Neural cell (in vitro differentiated cells): Measurements from ENCODE around the gene PLCB4. TPM values are rescaled to one million over a fixed set of nuclear protein-coding genes. Genes with fewer than 3 reads are reported as not detected.

Source experiments
- H2AFZ ChIP-seq: fragments of 200-600, 300-800 bp; sonication (generic), shearing (Covaris generic); 2 replicates; pipeline ENCODE4 v1.6.0; 2014; ENCODE audit warnings: low read depth, mild to moderate bottlenecking, antibody characterized with exemption, low read length, moderate library complexity
- H3F3A ChIP-seq: fragments of 200-600 bp; shearing (Covaris generic); 2 replicates; pipeline ENCODE4 v1.6.1; 2016; ENCODE audit warnings: mild to moderate bottlenecking, moderate library complexity, mixed read lengths, antibody characterized with exemption, low read length; ENCODE audit not compliant: insufficient read depth, poor library complexity, severe bottlenecking
- H3K27ac ChIP-seq: fragments of 200-600, 300-800 bp; sonication (generic), shearing (Covaris generic); 2 replicates; pipeline ENCODE4 v1.5.1; 2014; ENCODE audit warnings: mild to moderate bottlenecking, low read length, moderate library complexity
- H3K27me3 ChIP-seq: fragments of 300-800, 200-600 bp; sonication (generic), shearing (Covaris generic); 2 replicates; pipeline ENCODE4 v1.6.0; 2014; ENCODE audit warnings: mild to moderate bottlenecking, low read depth, low read length, moderate library complexity; ENCODE audit not compliant: insufficient read depth
- H3K36me3 ChIP-seq: fragments of 300-800, 200-600 bp; sonication (generic), shearing (Covaris generic); 2 replicates; pipeline ENCODE4 v1.5.1; 2014; ENCODE audit warnings: mild to moderate bottlenecking, antibody characterized with exemption, low read length, moderate library complexity; ENCODE audit not compliant: insufficient read depth
- H3K4me2 ChIP-seq: fragments of 300-800, 200-600 bp; sonication (generic), shearing (Covaris generic); 2 replicates; pipeline ENCODE4 v1.6.0; 2014; ENCODE audit warnings: mild to moderate bottlenecking, low read length
- H3K4me3 ChIP-seq: fragments of 300-800, 200-600 bp; sonication (generic), shearing (Covaris generic); 2 replicates; pipeline ENCODE4 v1.5.1; 2014; ENCODE audit warnings: mild to moderate bottlenecking, low read length, moderate library complexity
- H3K79me2 ChIP-seq: fragments of 200-600 bp; shearing (Covaris generic); replicated peaks from 2 replicates; pipeline ENCODE4 v1.6.0; 2014; ENCODE audit warnings: mild to moderate bottlenecking, low read length, moderate library complexity; ENCODE audit not compliant: insufficient read depth
- H3K9ac ChIP-seq: fragments of 300-800, 200-600 bp; sonication (generic), shearing (Covaris generic); 2 replicates; pipeline ENCODE4 v1.6.1; 2016; ENCODE audit warnings: mild to moderate bottlenecking, low read length, mixed read lengths
- H3K9me2 ChIP-seq: fragments of 200-600 bp; shearing (Covaris generic); 2 replicates; pipeline ENCODE4 v1.6.1; 2016; ENCODE audit warnings: mild to moderate bottlenecking, low read length, mixed read lengths; ENCODE audit not compliant: insufficient read depth
- H3K9me3 ChIP-seq: fragments of 200-600, 300-800 bp; sonication (generic), shearing (Covaris generic); 2 replicates; pipeline ENCODE4 v1.6.1; 2016; ENCODE audit warnings: mild to moderate bottlenecking, mixed run types, low read length, moderate library complexity, mixed read lengths
- H4K20me1 ChIP-seq: fragments of 200-600 bp; shearing (Covaris generic); 2 replicates; pipeline ENCODE4 v1.6.1; 2016; ENCODE audit warnings: mild to moderate bottlenecking, mixed run types; ENCODE audit not compliant: insufficient read depth
- CTCF ChIP-seq: fragments of 450-650 bp; IDR thresholded peaks from 2 replicates; pipeline ENCODE4 v1.5.1; 2014; ENCODE audit warnings: antibody characterized with exemption, mild to moderate bottlenecking, moderate library complexity; ENCODE audit not compliant: poor library complexity, severe bottlenecking
- EP300 ChIP-seq: fragments of 450-650 bp; conservative IDR thresholded peaks from 2 replicates; pipeline ENCODE4 v1.6.1; 2014; ENCODE audit warnings: antibody characterized with exemption, mild to moderate bottlenecking, moderate library complexity; ENCODE audit not compliant: poor library complexity, severe bottlenecking
- EZH2 ChIP-seq: fragments of 200-600, 300-800 bp; shearing (Covaris generic), sonication (generic); IDR thresholded peaks from 2 replicates; pipeline ENCODE4 v1.6.1; 2014; ENCODE audit warnings: antibody characterized with exemption, low read length, borderline replicate concordance, mild to moderate bottlenecking; ENCODE audit not compliant: insufficient read depth, poor library complexity, severe bottlenecking
- MXI1 ChIP-seq: fragments of 450-650 bp; conservative IDR thresholded peaks from 2 replicates; pipeline ENCODE4 v1.6.1; 2014; ENCODE audit warnings: antibody characterized with exemption, mild to moderate bottlenecking; ENCODE audit not compliant: poor library complexity, severe bottlenecking
- POLR2AphosphoS5 ChIP-seq: IDR thresholded peaks from 2 replicates; pipeline ENCODE4 v1.6.1; 2012
- RAD21 ChIP-seq: fragments of 450-650 bp; conservative IDR thresholded peaks from 2 replicates; pipeline ENCODE4 v1.6.1; 2014; ENCODE audit warnings: antibody characterized with exemption, mild to moderate bottlenecking, moderate library complexity
- REST ChIP-seq: IDR thresholded peaks from 2 replicates; pipeline ENCODE4 v1.6.1; 2012; ENCODE audit warnings: borderline replicate concordance
- SMC3 ChIP-seq: fragments of 450-650 bp; conservative IDR thresholded peaks from 2 replicates; pipeline ENCODE4 v1.6.1; 2014; ENCODE audit warnings: antibody characterized with exemption, mild to moderate bottlenecking, moderate library complexity; ENCODE audit not compliant: poor library complexity
- TAF1 ChIP-seq: IDR thresholded peaks from 2 replicates; pipeline ENCODE4 v1.6.1; 2012; ENCODE audit warnings: low read depth
- polyA plus RNA-seq: library from polyadenylated mRNA; depleted of rRNA; stranded (reverse); fragments of >200 nt; gene quantifications from 2 replicates; pipeline ENCODE4 v1.2.3, GENCODE V29; 2014

The PLCB4 gene
- polyA plus RNA-seq, 1 donor from 2014 or later: 13.1 TPM

GRCh38 chr20:9306521-9306920, 237.6 kb downstream of the PLCB4 start:
- Histone ChIP-seq H3K27ac (no peak overlapping the region), H3K9me3 (no peaks in the 10 kb centered on the region), H4K20me1 (no peaks in the 10 kb centered on the region), H3K36me3 (no peaks in the 10 kb centered on the region), H3K27me3 (no peaks in the 10 kb centered on the region), H3K9me2 (no peaks in the 10 kb centered on the region), H3K4me3 (no peak overlapping the region), H3K79me2 (no peaks in the 10 kb centered on the region), H3K9ac (no peak overlapping the region), H2AFZ (no peak overlapping the region), H3K4me2 (no peak overlapping the region), H3F3A (no peaks in the 10 kb centered on the region)
- TF ChIP-seq SMC3: no peak
- TF ChIP-seq EZH2: no peak
- TF ChIP-seq POLR2AphosphoS5: no peak
- TF ChIP-seq CTCF: no peak
- TF ChIP-seq MXI1: no peak
- TF ChIP-seq TAF1: no peak

- TF ChIP-seq CTCF: no peak
- no peak for TF ChIP-seq RAD21
- TF ChIP-seq TAF1: no peak
- TF ChIP-seq POLR2AphosphoS5: no peak
- TF ChIP-seq SMC3: no peak
- TF ChIP-seq MXI1: no peak
- no peak for TF ChIP-seq REST
- TF ChIP-seq EP300: no peak
- TF ChIP-seq EZH2: no peak
- no peaks in the 10 kb centered on the region for H3K9me2 ChIP-seq
- H2AFZ ChIP-seq: no peak overlapping the region
- no peaks in the 10 kb centered on the region for H4K20me1 ChIP-seq
- H3K4me3 ChIP-seq: no peak overlapping the region
- H3K79me2 ChIP-seq: no peaks in the 10 kb centered on the region
- no peaks in the 10 kb centered on the region for H3F3A ChIP-seq
- no peaks in the 10 kb centered on the region for H3K9me3 ChIP-seq
- no peak overlapping the region for H3K27ac ChIP-seq
- no peak overlapping the region for H3K9ac ChIP-seq
- H3K27me3 ChIP-seq: no peaks in the 10 kb centered on the region
- no peak overlapping the region for H3K4me2 ChIP-seq
- H3K36me3 ChIP-seq: no peaks in the 10 kb centered on the region
Measured at GRCh38 chr20:9308056-9308455, 239.2 kb downstream of the PLCB4 start.
